ENCODE measurements around the gene PCDHGB4.
"Not testable (repeated sequence)": the region's sequence is repeated elsewhere in the genome, so short reads cannot be mapped to it uniquely, and the experiment has no call there.

Gene PCDHGB4

GRCh38 chr5:141402553-141403243 lies 15.2 kb downstream of the PCDHGB4 start, which contains the start of gene PCDHGA9:
PCDHGA9 (plus strand) TSS chr5:141402778; CDS start chr5:141402953, 175 bp downstream.
- DNase-seq = peak; percentile 49

- no peak for DNase-seq
Measured at GRCh38 chr5:141403387-141403786, 15.9 kb downstream of the PCDHGB4 start.

- peak; percentile 62 for DNase-seq
Measured at GRCh38 chr5:141407790-141408505, 20.4 kb downstream of the PCDHGB4 start, which contains the start of gene PCDHGB6. PCDHGB6 (plus strand) TSS chr5:141408021; CDS start chr5:141408203, 182 bp downstream.

GRCh38 chr5:141409598-141410306 lies 22.3 kb downstream of the PCDHGB4 start:
- no peak for DNase-seq

- no peak for DNase-seq
Measured at GRCh38 chr5:141411575-141411974, 24.1 kb downstream of the PCDHGB4 start.

- DNase-seq = peak; percentile 86
Measured at GRCh38 chr5:141412854-141413539, 25.5 kb downstream of the PCDHGB4 start, which contains the start of gene PCDHGA10. PCDHGA10 (plus strand) TSS chr5:141412987; CDS start chr5:141413176, 189 bp downstream.

- DNase-seq = no peak
Measured at GRCh38 chr5:141413540-141414069, 26.1 kb downstream of the PCDHGB4 start.

- DNase-seq = not testable (repeated sequence)
Measured at GRCh38 chr5:141414548-141415274, 27.2 kb downstream of the PCDHGB4 start.

GRCh38 chr5:141415275-141415618 lies 27.7 kb downstream of the PCDHGB4 start:
- DNase-seq = not testable (repeated sequence)

GRCh38 chr5:141417494-141418172 lies 30.1 kb downstream of the PCDHGB4 start, which contains the start of gene PCDHGB7:
PCDHGB7 (plus strand) TSS chr5:141417677; CDS start chr5:141417860, 183 bp downstream.
- DNase-seq = peak; percentile 86

- DNase-seq = no peak
Measured at GRCh38 chr5:141419074-141419880, 31.8 kb downstream of the PCDHGB4 start.

- DNase-seq = peak; percentile 75
Measured at GRCh38 chr5:141420855-141421488, 33.5 kb downstream of the PCDHGB4 start, which contains the start of gene PCDHGA11. PCDHGA11 (plus strand) TSS chr5:141421051; CDS start chr5:141421228, 177 bp downstream.

GRCh38 chr5:141421489-141421855 lies 34.0 kb downstream of the PCDHGB4 start:
- no peak for DNase-seq

GRCh38 chr5:141422742-141423291 lies 35.3 kb downstream of the PCDHGB4 start:
- no peak for DNase-seq

- no peak for DNase-seq
Measured at GRCh38 chr5:141427783-141428426, 40.4 kb downstream of the PCDHGB4 start.

- DNase-seq = peak; percentile 88
Measured at GRCh38 chr5:141430332-141431113, 43.0 kb downstream of the PCDHGB4 start, which contains the start of gene PCDHGA12. PCDHGA12 (plus strand) TSS chr5:141430507; CDS start chr5:141430760, 253 bp downstream.

GRCh38 chr5:141431286-141431685 lies 43.8 kb downstream of the PCDHGB4 start:
- peak; percentile 37 for DNase-seq

GRCh38 chr5:141432308-141432707 lies 44.8 kb downstream of the PCDHGB4 start:
- not testable (repeated sequence) for DNase-seq

All from hematopoietic multipotent progenitor cell treated with erythropoietin and hydrocortisone succinate and interleukin-3 and kit ligand, for 4 days (in vitro differentiated cells).